HFFc6 (cell line): ENCODE measurements around the gene MICAL2. TPM values are rescaled to one million over a fixed set of nuclear protein-coding genes. Genes with fewer than 3 reads are reported as not detected.

Source experiments
- DNase-seq: peaks from one replicate; pipeline ENCODE4 v3.0.0-alpha.2; 2018
- H3K27ac Mint-ChIP-seq: 2 replicates; pipeline ENCODE4 v1.8.0; 2020; ENCODE audit warnings: mild to moderate bottlenecking, mixed read lengths
- H3K27me3 Mint-ChIP-seq: 2 replicates; pipeline ENCODE4 v1.8.0; 2021; ENCODE audit warnings: mild to moderate bottlenecking, moderate library complexity, mixed read lengths; ENCODE audit not compliant: insufficient read depth
- H3K36me3 Mint-ChIP-seq: 2 replicates; pipeline ENCODE4 v1.8.0; 2021; ENCODE audit warnings: low read depth, mixed read lengths
- H3K4me1 Mint-ChIP-seq: 2 replicates; pipeline ENCODE4 v1.8.0; 2020; ENCODE audit warnings: low read depth, mixed read lengths
- H3K4me3 Mint-ChIP-seq: 2 replicates; pipeline ENCODE4 v1.8.0; 2020; ENCODE audit warnings: mild to moderate bottlenecking, moderate library complexity, mixed read lengths
- H3K9me3 Mint-ChIP-seq: 2 replicates; pipeline ENCODE4 v1.8.0; 2020; ENCODE audit warnings: mild to moderate bottlenecking, mixed read lengths
- total RNA-seq, 6 experiments: library from RNA; stranded (reverse); fragmentation: NEBNext Ultra II Directional; extraction: Animal tissue kit (Norgen Biotek cat#: 25700); gene quantifications; 2 replicates in 1 of 6; 3 replicates in 5 of 6; pipeline ENCODE4 v1.2.3, GENCODE V29; 2021
- TF ChIP-seq, protein P1 (sequence below): fragments of 200-600 bp; sonication (generic); IDR thresholded peaks from 2 replicates; pipeline ENCODE4 v1.5.0; 2021; ENCODE audit warnings: antibody characterized with exemption, mild to moderate bottlenecking

The MICAL2 gene
- total RNA-seq, 6 experiments from 2014 or later: 199 to 252 (median 233) TPM

DNA sequence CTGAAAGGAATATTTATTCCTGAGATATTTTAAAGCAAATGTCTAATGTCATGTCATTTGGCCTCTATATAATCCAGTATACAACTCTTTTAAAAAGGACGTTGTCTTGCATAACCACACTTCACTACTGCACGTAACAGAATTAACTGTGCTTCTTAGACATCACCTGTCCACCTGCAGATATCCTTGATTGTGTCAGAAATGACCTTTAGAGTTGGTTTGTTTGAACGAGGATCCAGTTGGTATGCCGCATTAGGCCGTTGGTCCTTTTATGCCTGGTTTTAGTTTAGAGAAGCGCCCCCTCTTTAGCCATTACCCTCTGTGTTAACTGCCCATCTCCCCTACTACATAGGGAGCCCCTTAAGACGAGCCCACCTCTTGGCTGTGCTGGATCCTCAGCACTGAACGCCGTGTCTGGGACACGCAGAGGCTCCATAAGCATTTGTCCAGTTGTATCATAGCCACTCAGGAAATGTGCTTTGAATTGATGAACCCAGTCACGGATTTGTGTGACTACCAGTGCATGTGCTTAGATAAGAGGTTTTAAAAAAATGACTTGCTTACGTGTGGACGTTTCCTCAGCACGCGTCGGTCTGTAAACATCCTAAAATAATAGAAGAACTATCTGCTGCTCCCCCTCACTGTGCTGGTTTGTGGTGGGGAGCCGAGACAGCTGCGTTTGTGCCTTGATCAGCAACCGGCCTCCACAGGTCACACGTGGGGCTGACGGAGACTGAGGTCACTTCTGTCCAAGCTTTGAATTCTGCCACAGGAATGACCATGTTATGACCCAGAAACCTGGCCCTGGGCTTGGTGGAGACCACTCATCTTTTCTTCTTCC lies 4.0 kb downstream of the MICAL2 start:
- H3K27ac Mint-ChIP-seq: peak overlapping the region; percentile 52; the same call in 1 of the 2 replicates
- peaks cover 2% of the 10 kb centered on the region; the same call in 1 of the 2 replicates for H3K27me3 Mint-ChIP-seq
- H3K4me3 Mint-ChIP-seq: peak overlapping the region; percentile 7; the same call in 1 of the 2 replicates
- no peak for DNase-seq
- H3K9me3 Mint-ChIP-seq: no peaks in the 10 kb centered on the region
- H3K4me1 Mint-ChIP-seq: peaks cover 80% of the 10 kb centered on the region
- peaks cover 61% of the 10 kb centered on the region for H3K36me3 Mint-ChIP-seq
- TF ChIP-seq, protein P1, sequence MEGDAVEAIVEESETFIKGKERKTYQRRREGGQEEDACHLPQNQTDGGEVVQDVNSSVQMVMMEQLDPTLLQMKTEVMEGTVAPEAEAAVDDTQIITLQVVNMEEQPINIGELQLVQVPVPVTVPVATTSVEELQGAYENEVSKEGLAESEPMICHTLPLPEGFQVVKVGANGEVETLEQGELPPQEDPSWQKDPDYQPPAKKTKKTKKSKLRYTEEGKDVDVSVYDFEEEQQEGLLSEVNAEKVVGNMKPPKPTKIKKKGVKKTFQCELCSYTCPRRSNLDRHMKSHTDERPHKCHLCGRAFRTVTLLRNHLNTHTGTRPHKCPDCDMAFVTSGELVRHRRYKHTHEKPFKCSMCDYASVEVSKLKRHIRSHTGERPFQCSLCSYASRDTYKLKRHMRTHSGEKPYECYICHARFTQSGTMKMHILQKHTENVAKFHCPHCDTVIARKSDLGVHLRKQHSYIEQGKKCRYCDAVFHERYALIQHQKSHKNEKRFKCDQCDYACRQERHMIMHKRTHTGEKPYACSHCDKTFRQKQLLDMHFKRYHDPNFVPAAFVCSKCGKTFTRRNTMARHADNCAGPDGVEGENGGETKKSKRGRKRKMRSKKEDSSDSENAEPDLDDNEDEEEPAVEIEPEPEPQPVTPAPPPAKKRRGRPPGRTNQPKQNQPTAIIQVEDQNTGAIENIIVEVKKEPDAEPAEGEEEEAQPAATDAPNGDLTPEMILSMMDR: no peak

DNA sequence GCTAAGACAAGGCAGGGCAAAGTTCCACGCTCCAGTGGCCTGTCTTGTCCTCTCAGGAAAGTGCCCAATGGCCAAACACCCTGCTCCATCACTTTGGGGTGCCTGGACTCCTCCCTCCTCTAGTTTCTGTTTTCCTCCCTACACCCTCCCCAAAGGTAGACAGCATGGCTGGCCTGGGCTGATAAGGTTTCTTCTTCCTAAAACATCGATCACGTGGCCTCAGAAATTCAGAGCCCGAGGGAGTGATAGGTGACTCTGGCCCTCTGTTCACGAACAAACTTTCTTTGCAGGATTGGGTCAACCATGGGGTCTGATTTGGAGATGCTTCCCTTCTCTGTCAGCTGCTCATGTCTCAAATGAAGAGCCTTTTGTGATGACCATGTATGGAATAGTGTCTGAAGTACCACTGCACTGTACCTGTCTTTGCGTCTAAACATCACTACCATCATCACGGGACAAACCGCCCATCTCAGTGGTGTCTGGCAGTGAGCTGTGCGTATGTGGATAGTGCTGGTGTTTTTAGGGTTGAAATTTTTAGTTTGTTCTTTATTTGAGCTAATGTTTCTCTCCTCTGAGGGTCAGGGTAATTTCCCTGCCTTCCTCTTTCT lies 6.1 kb downstream of the MICAL2 start:
- Mint-ChIP-seq H3K27me3 (peaks cover 2% of the 10 kb centered on the region; the same call in 1 of the 2 replicates), H3K4me1 (peaks cover 93% of the 10 kb centered on the region), H3K27ac (peak overlapping the region; percentile 62), H3K36me3 (peaks cover 69% of the 10 kb centered on the region), H3K9me3 (no peaks in the 10 kb centered on the region), H3K4me3 (no peak overlapping the region)
- DNase-seq: no peak
- TF ChIP-seq, protein P1: no peak

DNA sequence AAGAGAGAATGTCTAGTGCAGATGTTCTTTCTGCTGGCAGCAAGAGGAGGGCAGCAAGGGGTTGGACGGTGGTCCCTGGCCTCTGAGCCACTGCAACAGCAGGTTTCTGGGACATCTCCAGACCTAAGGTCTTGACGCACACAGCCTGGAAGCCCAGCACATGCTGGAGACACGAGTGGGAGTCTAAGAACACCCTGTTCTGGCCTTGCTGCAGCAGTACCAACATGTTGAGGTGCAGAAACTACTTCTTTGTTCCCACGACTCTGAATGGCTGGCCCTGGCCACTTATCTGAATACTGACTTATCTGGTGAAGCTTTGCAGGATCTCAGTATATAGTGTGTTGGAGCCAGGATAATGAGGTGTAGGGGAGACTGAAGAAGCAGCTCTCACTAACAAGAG lies 6.8 kb downstream of the MICAL2 start:
- Mint-ChIP-seq H3K36me3 (peaks cover 65% of the 10 kb centered on the region), H3K27me3 (peaks cover 2% of the 10 kb centered on the region; the same call in 1 of the 2 replicates)

DNA sequence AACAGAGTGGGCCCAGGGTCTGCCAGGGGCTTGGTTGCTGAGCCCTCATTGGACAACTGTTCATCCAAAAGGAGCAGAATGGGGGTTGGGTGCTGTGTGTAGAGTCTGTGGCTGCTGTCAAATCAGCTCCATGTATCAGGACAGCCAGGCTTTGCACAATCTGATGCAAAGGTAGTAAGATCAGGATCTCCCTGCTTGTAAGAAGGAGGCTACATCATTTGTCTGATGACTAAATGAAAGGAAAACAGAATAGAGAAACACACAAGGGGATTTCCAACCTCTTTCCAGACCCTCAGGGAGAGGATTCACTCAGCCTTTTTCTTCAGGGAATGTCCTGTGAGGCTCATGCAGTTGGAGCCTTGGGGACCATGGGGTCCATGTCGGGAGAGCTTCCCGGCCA lies 7.2 kb downstream of the MICAL2 start:
- peaks cover 91% of the 10 kb centered on the region for H3K4me1 Mint-ChIP-seq
- no peak overlapping the region for H3K4me3 Mint-ChIP-seq
- H3K9me3 Mint-ChIP-seq: no peaks in the 10 kb centered on the region
- H3K27ac Mint-ChIP-seq: peak overlapping the region; percentile 62
- no peak for DNase-seq
- TF ChIP-seq, protein P1: no peak
- peaks cover 65% of the 10 kb centered on the region for H3K36me3 Mint-ChIP-seq
- peaks cover 2% of the 10 kb centered on the region; the same call in 1 of the 2 replicates for H3K27me3 Mint-ChIP-seq

More for the DNA sequence above, 6.8 kb downstream of the MICAL2 start:
- DNase-seq: no peak
- Mint-ChIP-seq H3K27ac (peak overlapping the region; percentile 62), H3K4me1 (peaks cover 92% of the 10 kb centered on the region), H3K9me3 (no peaks in the 10 kb centered on the region), H3K4me3 (no peak overlapping the region)
- TF ChIP-seq, protein P1: no peak

DNA sequence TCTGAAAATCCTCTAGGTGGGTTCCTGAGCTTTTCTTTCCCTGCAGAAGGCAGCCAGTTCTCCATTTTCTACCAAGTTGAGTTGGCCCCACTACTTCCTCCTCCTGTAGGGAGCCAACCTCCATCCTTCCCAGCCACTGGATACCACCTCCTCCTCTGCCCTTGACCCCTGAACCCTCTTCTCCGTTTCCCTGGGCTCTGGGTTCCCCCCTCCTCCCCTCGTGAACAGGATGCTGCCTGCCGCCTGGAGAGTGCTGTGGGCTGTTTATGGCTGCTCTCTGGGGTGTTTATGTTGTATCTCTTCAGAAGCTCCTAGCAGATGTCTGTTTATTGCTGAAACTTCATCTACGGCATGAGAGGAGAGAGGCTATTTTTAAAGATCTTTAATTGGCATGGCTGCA lies 8.6 kb downstream of the MICAL2 start:
- H3K27me3 Mint-ChIP-seq: peaks cover 2% of the 10 kb centered on the region; the same call in 1 of the 2 replicates
- H3K9me3 Mint-ChIP-seq: no peaks in the 10 kb centered on the region
- no peak overlapping the region; the same call in 1 of the 2 replicates for H3K4me3 Mint-ChIP-seq
- DNase-seq: no peak
- TF ChIP-seq, protein P1: no peak
- H3K27ac Mint-ChIP-seq: peak overlapping the region; percentile 62
- peaks cover 51% of the 10 kb centered on the region for H3K36me3 Mint-ChIP-seq
- H3K4me1 Mint-ChIP-seq: peaks cover 91% of the 10 kb centered on the region
